Prostate gland (tissue), 2 donors: ENCODE data around the gene SLC16A2.

ENCODE experiments used
- CTCF ChIP-seq, 4 experiments: fragments of 200-600 bp in 2 of 4; fragments of 450-650 bp in 2 of 4; sonication (generic) in 2 of 4; IDR thresholded peaks; 1 replicate in 3 of 4; 2 replicates in 1 of 4; pipeline ENCODE4 v1.5.1; 2016 to 2019; ENCODE audit warnings: antibody characterized with exemption in 4 of 4, mild to moderate bottlenecking in 2 of 4, moderate library complexity in 2 of 4
- POLR2AphosphoS5 ChIP-seq: sonication (generic); formaldehyde crosslinking; IDR thresholded peaks from one replicate; pipeline ENCODE4 v1.6.1; 2017; ENCODE audit warnings: antibody characterized with exemption

GRCh38 chrX:74449322-74449936 lies 28.1 kb downstream of the SLC16A2 start:
- TF ChIP-seq CTCF (IDR thresholded peaks at IDR 0.05) (no peak), POLR2AphosphoS5 (no peak)
